GM13976 (cell line): ENCODE measurements around the gene DNAJC22.
"Not testable (repeated sequence)": the region's sequence is repeated elsewhere in the genome, so short reads cannot be mapped to it uniquely, and the experiment has no call there.

Experiments
- DNase-seq: peaks from one replicate; pipeline ENCODE4 v3.0.0; 2012; ENCODE audit warnings: low spot score
- in situ Hi-C: fragments of 300-500 bp; cut with MboI; formaldehyde crosslinking; loops from one replicate; pipeline ENCODE4 v1.12.0; 2022; ENCODE audit warnings: low sequenced_read_pairs, mixed read lengths, inconsistent platforms; ENCODE audit not compliant: unreplicated experiment
- TF ChIP-seq, protein P1 (sequence below): IDR thresholded peaks from 2 replicates; pipeline ENCODE4 v1.5.1; 2012; ENCODE audit warnings: borderline replicate concordance, mild to moderate bottlenecking; ENCODE audit not compliant: insufficient read depth; ENCODE audit errors: extremely low read depth, missing control alignments, control extremely low read depth

DNAJC22 gene

DNA sequence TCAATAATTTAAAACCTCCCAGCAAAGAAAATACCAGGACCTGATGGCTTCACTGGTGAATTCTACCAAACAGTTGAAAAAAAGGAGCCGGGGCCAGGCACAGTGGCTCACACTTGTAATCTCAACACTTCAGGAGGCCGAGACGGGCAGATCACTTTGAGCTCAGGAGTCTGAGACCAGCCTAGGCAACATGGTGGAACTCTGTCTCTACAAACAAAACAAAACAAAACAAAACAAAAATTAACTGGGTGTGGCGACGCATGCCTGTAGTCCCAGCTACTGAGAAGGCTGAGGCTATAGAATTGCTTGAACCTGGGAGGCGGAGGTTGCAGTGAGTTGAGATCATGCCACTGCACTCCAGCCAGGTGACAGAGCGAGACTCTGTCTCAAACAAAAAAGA, 37.3 kb upstream of the DNAJC22 start:
- in situ Hi-C loops, result no loop called here
- TF ChIP-seq, protein P1, sequence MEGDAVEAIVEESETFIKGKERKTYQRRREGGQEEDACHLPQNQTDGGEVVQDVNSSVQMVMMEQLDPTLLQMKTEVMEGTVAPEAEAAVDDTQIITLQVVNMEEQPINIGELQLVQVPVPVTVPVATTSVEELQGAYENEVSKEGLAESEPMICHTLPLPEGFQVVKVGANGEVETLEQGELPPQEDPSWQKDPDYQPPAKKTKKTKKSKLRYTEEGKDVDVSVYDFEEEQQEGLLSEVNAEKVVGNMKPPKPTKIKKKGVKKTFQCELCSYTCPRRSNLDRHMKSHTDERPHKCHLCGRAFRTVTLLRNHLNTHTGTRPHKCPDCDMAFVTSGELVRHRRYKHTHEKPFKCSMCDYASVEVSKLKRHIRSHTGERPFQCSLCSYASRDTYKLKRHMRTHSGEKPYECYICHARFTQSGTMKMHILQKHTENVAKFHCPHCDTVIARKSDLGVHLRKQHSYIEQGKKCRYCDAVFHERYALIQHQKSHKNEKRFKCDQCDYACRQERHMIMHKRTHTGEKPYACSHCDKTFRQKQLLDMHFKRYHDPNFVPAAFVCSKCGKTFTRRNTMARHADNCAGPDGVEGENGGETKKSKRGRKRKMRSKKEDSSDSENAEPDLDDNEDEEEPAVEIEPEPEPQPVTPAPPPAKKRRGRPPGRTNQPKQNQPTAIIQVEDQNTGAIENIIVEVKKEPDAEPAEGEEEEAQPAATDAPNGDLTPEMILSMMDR, result no peak
- DNase-seq, result no peak

DNA sequence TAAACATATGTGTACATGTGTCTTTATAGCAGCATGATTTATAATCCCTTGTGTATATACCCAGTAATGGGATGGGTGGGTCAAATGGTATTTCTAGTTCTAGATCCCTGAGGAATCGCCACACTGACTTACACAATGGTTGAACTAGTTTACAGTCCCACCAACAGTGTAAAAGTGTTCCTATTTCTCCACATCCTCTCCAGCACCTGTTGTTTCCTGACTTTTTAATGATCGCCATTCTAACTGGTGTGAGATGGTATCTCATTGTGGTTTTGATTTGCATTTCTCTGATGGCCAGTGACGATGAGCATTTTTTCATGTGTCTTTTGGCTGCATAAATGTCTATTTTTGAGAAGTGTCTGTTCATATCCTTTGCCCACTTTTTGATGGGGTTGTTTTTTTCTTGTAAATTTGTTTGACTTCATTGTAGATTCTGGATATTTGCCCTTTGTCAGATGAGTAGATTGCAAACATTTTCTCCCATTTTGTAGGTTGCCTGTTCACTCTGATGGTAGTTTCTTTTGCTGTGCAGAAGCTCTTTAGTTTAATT, 36.2 kb upstream of the DNAJC22 start:
- in situ Hi-C loops, DNase-seq: not testable (repeated sequence)

DNA sequence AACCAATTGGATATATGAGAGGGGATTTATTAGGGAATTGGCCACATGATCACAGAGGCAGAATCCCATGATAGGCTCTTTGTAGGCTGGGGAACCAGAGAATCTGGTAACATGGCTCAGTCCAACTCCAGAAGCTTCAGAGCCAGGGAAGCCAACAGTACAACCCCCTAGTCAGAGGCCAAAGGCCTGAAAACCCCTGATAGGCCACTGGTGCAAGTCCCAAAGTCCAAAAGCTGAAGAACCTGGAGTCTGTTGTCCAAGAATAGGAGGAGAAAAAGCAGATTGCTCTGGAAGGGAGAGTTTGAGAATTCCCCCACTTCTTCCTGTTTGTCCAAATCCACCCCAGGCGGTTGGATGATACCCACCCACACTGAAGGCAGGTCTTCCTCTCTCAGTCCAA, 31.9 kb upstream of the DNAJC22 start:
- TF ChIP-seq, protein P1, result no peak
- in situ Hi-C loops, result no loop called here
- DNase-seq, result no peak

DNA sequence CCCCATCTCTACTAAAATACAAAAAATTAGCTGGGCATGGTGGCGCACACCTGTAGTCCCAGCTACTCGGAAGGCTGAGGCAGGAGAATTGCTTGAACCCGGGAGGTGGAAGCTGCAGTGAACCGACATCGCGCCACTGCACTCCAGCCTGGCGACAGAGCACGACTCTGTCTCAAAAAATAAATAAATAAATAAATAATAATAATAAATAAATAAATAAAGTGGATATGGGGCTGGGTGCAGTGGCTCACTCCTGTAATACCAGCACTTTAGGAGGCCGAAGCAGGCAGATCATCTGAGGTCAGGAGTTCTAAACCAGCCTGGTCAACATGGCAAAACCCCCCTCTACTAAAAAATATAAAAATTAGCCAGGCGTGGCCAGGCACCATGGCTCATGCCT, 29.6 kb upstream of the DNAJC22 start:
- in situ Hi-C loops, DNase-seq: not testable (repeated sequence)

DNA sequence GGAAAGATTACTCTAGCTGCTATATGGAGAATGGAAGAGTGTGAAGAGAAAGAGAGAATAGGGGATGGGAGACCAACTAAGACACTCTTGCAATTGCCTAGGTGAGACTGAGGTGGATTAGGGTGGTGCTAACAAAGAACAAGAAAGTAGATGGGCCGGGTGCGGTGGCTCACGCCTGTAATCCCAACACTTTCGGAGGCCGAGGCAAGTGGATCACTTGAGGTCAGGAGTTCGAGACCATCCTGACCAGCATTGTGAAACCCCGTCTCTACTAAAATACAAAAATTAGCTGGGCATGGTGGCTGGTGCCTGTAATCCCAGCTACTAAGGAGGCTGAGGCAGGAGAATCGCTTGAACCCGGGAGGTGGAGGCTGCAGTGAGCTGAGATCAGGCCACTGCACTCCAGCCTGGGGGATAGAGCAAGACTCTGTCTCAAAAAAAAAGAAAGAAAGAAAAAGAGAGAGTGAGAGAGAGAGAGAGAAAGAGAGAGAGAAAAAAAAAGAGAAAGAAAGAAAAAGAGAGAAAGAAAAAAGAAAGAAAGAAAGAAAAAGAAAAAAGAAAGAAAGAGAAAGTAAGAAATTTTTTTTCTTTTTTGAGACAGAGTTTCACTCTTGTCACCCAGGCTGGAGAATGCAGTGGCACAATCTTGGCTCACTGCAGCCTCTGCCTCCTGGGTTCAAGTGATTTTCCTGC, 26.1 kb upstream of the DNAJC22 start:
- DNase-seq, in situ Hi-C loops: not testable (repeated sequence)

DNA sequence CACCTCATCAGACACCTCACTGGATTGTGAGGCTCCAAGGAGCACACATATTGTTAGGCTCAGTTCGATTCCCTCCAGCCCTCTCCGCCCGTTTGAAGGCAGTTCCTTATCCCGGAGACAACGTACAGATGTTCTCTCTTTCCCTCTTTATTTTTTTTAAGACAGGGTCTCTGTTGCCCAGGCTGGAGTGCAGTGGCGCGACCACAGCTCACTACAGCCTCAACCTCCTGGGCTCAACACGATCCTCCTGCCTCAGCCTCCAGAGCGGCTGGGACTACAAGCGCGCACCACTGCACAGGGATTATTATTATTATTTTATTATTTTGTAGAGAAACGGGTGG, 24.4 kb upstream of the DNAJC22 start:
- DNase-seq, result no peak
- TF ChIP-seq, protein P1, result no peak
- in situ Hi-C loops, result no loop called here

DNA sequence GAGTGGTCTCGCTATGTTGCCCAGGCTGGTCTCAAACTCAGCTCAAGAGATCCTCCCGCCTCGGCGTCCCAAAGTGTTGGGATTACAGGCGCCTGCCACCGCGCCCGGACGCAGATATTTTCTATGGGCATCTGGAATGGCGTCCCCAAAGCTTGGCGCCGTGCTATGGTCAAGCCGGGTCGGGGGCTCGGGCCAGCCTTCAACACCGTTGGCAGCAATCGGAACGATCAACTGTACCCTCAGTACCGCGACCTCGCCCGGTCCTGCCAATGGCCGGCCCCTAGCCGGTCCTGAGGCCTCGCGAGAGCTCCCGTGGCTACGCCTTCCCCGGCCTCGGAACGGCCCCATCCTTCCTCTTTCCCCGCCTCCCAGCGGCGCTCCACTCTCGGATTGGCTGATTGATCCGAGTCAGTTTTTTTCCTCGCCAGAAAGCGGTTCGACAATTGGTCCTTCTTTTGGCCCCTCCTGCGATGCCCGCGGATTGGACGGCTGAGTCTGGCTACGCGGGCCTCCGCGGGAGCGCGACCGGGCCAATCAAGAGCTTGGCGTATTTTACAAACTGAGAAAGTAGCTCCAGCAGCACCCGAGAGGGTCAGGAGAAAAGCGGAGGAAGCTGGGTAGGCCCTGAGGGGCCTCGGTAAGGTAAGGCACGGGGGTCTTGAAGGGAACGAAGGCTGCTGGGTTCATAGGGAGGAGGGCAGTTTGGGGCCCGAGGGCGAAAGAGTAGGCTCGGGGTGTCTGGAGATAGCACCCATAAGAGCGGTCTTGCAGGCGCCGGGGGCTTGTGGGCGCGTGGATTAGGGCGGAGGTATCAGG, 23.8 kb upstream of the DNAJC22 start, which contains the start of gene TROAP:
Gene TROAP (plus strand): TSS at position 548 of the 816 bp plus-strand sequence. CDS start 354 bp downstream, outside the sequence.
- in situ Hi-C loops, result no loop called here
- TF ChIP-seq, protein P1, result no peak
- DNase-seq, result peak; percentile 99

DNA sequence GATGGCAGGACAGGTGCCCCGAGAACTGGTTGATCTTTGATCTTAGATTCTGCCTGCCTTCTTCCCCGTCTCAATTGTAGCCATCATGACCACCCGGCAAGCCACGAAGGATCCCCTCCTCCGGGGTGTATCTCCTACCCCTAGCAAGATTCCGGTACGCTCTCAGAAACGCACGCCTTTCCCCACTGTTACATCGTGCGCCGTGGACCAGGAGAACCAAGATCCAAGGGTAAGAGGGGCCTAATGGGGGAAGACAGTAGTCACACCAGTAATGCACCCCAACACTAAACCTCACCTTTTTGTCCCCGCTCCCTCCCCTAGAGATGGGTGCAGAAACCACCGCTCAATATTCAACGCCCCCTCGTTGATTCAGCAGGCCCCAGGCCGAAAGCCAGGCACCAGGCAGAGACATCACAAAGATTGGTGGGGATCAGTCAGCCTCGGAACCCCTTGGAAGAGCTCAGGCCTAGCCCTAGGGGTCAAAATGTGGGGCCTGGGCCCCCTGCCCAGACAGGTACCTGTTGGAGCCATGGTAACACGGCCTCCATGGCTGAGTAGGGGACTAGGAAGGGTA, 23.1 kb upstream of the DNAJC22 start:
- no peak for DNase-seq
- TF ChIP-seq, protein P1, result no peak
- in situ Hi-C loops, result no loop called here
